GM21786 (cell line): ENCODE data around the gene SH3RF3.

Source experiments
- ATAC-seq: cut with Tn5 transposase; IDR thresholded peaks from one replicate; pipeline ENCODE4 v1.9.1; 2021; ENCODE audit not compliant: unreplicated experiment

SH3RF3 gene

GRCh38 chr2:109277406-109277805, 148.4 kb downstream of the SH3RF3 start:
- no peak for ATAC-seq

DNA sequence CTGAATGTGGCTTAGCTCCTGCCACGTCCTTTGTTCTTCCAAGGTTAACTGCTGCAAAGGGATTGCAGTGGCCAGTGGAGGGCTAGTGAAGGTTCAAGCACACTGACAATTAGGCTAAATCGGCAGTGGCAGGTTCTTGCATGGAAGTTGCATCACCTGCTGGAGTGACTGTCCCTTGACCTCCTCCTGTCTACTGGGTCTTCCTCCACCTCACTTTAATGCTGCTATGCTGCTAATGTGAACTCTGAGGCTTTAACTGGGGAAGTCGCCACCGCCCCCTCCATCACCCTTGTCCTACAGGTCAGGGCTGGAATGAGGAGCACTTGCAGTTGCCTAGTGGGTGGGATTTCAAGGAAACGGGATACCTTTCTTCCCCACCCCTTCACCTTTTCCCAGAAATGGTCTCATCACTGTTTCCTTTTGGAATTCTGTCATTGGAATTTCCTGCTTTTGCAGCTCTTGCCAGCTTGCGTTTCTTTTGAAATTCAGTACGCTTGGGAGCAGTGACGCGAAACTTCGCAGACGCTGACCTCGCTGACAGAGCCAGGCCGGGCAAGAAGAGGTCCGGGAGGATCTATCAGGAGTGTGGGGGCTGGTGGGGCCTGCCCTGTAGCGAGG, 150.3 kb downstream of the SH3RF3 start:
- ATAC-seq, result no peak

DNA sequence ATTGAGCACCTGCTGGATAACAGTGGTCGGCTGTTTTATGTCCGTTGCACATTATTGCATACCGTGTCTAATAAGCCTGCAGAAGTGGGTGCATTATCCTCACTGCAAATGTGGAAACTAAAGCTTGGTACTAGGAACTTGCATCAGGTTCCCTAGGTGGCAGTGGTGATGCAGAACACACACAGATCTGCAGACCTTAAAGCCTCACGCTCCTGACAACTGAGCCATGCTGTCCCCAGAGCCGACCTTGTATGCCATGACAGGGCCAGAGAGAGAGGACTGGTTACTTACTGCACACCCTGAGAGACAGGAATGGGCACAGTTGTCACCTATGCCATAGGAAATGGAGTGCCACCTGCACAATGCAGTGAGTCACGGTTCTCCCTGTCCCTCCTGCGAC, 151.8 kb downstream of the SH3RF3 start:
- no peak for ATAC-seq

- no peak for ATAC-seq
Observed at GRCh38 chr2:109282360-109282759, 153.4 kb downstream of the SH3RF3 start.

GRCh38 chr2:109282865-109283264, 153.9 kb downstream of the SH3RF3 start:
- no peak for ATAC-seq

DNA sequence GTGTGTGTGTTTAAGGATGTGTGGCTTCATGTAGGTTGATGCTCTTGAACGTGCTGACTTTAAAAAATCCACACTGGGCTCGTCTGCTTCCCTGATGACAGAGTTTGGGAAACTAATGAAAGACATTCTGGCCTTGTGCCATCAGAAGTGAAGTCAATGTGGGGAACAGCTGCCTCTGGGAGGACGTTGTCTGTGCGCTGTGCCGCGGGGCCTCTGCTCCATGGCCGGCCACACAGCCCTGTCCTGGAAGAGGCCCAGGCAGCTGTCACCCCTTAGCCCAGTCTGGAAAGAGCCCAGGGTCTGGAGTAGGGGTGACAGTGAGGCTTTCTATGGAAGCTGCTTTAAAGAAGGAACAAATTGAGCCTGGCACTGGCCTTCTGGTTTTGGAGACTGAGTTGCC, 155.8 kb downstream of the SH3RF3 start:
- no peak for ATAC-seq

GRCh38 chr2:109285244-109285651, 156.2 kb downstream of the SH3RF3 start:
- ATAC-seq, result no peak

- ATAC-seq, result no peak
Observed at GRCh38 chr2:109287413-109287812, 158.4 kb downstream of the SH3RF3 start.

DNA sequence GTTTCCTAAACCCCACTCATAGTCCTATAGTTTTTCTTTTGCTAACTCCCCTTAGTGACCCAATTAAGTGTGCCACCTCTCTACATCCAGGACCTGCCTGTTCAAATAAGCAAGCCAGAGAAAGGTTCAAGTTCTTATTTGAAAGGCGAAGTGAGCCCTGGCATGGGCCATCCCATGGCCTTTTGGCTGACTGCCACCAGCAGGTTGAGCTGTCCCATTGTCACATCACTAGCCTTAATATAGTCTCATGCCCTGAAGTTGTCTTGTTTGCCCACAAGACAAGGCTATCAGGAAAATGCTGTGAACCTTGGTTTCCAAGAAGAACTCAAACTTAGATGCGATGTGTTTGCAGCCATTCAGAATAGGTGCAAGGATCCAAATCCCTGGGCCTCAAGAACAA, 158.8 kb downstream of the SH3RF3 start:
- ATAC-seq, result no peak

DNA sequence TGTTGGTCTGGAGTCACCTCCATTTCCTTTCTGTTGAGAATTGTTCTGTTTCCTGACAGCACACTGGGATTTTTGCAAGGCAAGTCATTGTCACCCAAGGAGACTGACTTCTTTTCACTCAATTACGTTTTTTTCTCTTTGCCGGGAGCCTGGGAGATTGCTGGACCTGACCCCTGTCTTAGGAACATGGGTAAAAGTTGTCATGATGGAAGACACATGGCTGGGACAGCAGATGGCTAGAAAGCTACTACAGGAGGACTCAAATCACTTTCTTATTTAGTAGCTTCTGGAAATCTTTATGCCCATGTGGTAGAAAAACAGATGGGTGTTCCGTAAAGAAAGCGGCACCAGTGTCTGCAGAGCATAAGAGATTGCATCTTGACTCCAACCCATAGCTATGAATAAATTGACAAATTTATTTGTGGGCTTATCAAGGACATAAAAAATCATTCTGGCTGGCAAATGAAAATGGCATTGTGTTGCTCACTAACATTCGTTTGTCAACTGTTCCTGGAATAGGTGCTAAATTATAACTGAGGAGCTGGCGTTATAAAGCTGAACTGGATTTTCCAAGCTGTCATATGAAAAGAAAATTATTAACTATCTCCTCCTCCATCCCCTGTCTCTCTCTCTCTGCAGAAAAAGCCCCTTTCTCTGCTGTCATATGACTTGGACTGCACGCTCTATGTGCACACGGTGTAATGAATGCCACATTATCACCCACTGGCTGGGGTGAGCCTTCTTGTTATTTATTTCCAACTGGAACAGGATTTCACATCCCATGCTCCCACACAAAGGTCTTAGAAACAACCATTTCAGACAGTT, 159.8 kb downstream of the SH3RF3 start:
- ATAC-seq, result no peak

GRCh38 chr2:109289504-109290222, 160.7 kb downstream of the SH3RF3 start:
- ATAC-seq, result no peak

DNA sequence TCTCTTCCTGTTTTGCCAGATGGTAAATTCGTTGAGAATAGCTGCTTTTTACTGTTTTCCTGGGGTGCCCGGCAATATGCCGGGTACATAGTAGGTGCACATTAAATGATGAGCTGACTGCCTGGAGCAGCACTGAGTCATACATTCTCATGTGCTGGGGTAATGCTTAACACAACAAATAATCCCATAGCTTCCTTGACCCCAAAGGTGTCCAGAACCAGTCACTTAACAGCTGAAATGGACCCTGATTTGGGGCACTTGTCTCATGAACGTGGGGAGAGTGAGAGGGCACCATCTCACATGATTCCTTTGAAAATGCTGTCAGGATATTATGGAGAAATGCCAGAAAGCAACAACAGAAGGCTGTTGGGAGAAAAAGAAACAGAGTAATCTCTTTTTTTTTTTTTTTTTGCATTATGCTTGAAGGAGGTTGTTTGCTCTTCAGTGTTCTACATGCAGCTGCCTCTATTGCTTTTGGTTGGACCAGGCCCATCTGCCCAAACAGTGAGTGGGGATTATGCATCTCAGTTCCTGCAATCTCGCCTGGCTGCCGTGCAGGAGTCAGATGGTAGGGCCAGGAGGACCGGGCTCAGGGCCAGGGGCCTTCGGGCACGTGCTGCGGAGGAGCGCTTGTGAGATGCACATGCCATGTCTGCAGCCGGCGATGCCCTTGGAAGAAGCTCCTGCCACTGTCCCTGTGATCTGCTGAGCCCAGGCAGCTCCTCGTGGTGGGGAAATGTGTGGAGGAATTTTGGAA, 162.1 kb downstream of the SH3RF3 start:
- ATAC-seq, result no peak

DNA sequence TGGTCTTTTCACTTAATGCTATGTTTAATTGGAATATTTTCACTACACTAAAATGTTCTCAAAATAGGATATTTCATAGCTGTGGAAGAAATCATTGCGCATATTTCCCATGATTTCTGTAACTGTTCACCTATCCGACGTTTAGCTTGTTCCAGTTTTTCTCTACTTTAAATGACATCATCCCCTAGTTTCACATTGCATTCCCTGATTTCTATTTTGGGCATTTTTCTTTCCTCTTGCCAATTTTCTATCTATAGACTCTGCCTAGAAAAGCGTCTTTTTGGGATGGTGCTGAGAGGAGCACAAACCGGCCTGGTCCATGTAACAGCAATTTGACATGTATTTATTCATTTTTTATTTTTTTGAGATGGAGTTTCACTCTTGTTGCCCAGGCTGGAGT, 163.4 kb downstream of the SH3RF3 start:
- ATAC-seq, result no peak

- no peak for ATAC-seq
Observed at GRCh38 chr2:109293663-109294062, 164.7 kb downstream of the SH3RF3 start.

GRCh38 chr2:109294523-109294922, 165.5 kb downstream of the SH3RF3 start:
- ATAC-seq, result no peak

- ATAC-seq, result no peak
Observed at GRCh38 chr2:109295070-109295780, 166.2 kb downstream of the SH3RF3 start.

DNA sequence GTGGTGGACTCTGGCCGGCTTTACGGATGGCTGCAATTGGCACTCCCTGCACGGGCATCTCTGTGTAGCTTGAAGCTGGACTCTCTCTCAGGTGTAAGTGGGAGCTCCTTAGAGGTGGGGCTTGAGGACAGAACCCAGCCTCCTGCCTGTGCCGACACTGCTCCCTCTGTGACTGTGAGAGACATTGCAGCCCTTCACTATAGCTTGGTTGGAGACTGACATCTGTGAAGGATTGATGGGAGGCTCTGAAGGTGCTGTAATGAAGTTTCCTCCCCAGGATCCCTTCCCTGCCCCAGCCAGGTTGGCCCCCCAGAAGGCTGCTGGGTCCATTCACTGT, 166.7 kb downstream of the SH3RF3 start:
- no peak for ATAC-seq

GRCh38 chr2:109297566-109298490, 168.8 kb downstream of the SH3RF3 start:
- ATAC-seq, result no peak

DNA sequence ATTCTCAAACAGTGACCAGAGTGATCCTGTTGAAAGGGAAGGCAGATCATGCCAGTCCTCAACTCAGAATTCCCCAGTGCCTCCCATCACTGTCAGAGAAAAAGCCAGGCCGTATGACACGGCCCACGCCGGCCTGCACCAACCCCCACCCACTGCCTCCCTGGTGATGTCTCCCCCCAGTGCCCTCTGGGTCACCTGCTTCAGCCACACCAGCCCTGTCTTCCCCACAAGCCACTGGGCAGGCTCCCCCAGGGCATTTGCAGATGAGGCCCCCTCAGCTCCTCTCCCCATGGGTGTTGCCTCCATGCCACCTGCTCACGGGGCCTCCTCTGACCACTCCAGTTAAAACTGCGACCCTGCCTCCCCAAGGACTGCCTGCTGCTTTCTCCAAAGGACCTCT, 169.8 kb downstream of the SH3RF3 start:
- no peak for ATAC-seq

DNA sequence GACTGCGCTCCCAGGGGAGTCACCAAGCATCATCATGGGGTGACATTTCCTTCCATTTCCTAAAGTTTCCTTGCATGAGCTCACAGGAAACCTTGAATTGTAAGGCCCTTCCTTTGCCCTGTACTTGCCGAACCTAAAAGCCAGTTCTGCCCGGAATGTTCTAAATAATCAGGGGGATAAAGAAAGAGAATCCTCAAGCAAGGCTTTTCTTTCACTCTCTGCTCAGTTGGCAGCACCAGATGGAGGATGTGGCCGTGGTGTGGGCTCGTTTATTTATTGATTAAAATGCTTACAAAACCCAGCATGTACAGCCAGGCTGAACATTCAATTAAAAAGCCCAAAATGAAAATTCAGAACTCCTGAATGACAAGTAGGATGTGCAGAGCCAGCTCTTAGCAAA, 170.5 kb downstream of the SH3RF3 start:
- ATAC-seq, result no peak
